Endodermal cell (in vitro differentiated cells): ENCODE measurements around the gene KRTAP29-1. TPM values are rescaled to one million over a fixed set of nuclear protein-coding genes. Genes with fewer than 3 reads are reported as not detected.
A peak's percentile ranks its signal among the peaks of the same experiment; 100 is the strongest.

Source experiments
- DNase-seq: peaks from one replicate; pipeline ENCODE4 v3.0.0-alpha.2; 2017
- H3K27ac ChIP-seq: 2 replicates; pipeline ENCODE4 v1.5.1; 2013; ENCODE audit warnings: mild to moderate bottlenecking, low read depth, low read length, moderate library complexity
- H3K27me3 ChIP-seq: 2 replicates; pipeline ENCODE4 v1.6.1; 2013; ENCODE audit warnings: mild to moderate bottlenecking, low read length, moderate library complexity; ENCODE audit not compliant: insufficient read depth, control insufficient read depth, poor library complexity, severe bottlenecking
- H3K36me3 ChIP-seq: 2 replicates; pipeline ENCODE4 v1.7.0; 2013; ENCODE audit warnings: mild to moderate bottlenecking, low read length, moderate library complexity; ENCODE audit not compliant: control insufficient read depth, insufficient read depth
- H3K4me1 ChIP-seq: one replicate; pipeline ENCODE4 v1.7.0; 2013; ENCODE audit warnings: low read length; ENCODE audit not compliant: control insufficient read depth, insufficient read depth
- H3K4me3 ChIP-seq: 2 replicates; pipeline ENCODE4 v1.5.1; 2013; ENCODE audit warnings: mild to moderate bottlenecking, low read length, moderate library complexity
- H3K9ac ChIP-seq: 2 replicates; pipeline ENCODE4 v1.6.1; 2013; ENCODE audit warnings: mild to moderate bottlenecking, low read length, moderate library complexity; ENCODE audit not compliant: poor library complexity, severe bottlenecking; ENCODE audit errors: extremely low read depth
- H3K9me3 ChIP-seq: 2 replicates; pipeline ENCODE4 v1.6.1; 2013; ENCODE audit warnings: mild to moderate bottlenecking, low read length, moderate library complexity; ENCODE audit not compliant: control insufficient read depth
- H3K27ac Mint-ChIP-seq: 2 replicates; pipeline ENCODE4 v1.8.0; 2020; ENCODE audit warnings: mixed read lengths
- H3K27me3 Mint-ChIP-seq: 2 replicates; pipeline ENCODE4 v1.8.0; 2021; ENCODE audit warnings: mild to moderate bottlenecking, mixed read lengths; ENCODE audit not compliant: insufficient read depth
- H3K36me3 Mint-ChIP-seq: 2 replicates; pipeline ENCODE4 v1.8.0; 2020; ENCODE audit warnings: low read depth, mixed read lengths
- H3K4me1 Mint-ChIP-seq: 2 replicates; pipeline ENCODE4 v1.8.0; 2020; ENCODE audit warnings: mixed read lengths
- H3K4me3 Mint-ChIP-seq: 2 replicates; pipeline ENCODE4 v1.8.0; 2020; ENCODE audit warnings: mild to moderate bottlenecking, moderate library complexity, mixed read lengths
- H3K9me3 Mint-ChIP-seq: 2 replicates; pipeline ENCODE4 v1.8.0; 2020; ENCODE audit warnings: mild to moderate bottlenecking, mixed read lengths
- WGBS, 2 experiments: methylation state at CpG; one replicate each; pipeline versions ENCODE4 v1.1.5 to v1.1.7; 2013; ENCODE audit warnings: missing lambda C conversion rate in 2 of 2, mixed read lengths in 1 of 2; ENCODE audit not compliant: insufficient coverage in 1 of 2, insufficient read length in 1 of 2; 5-methylcytosine and 5-hydroxymethylcytosine counted together
- total RNA-seq, 2 donors: library from RNA; stranded (reverse); fragmentation: NEBNext Ultra II Directional in 1 of 2; extraction: Animal tissue kit (Norgen Biotek cat#: 25700) in 1 of 2; gene quantifications; 2 replicates in 1 of 2; 3 replicates in 1 of 2; pipeline ENCODE4 v1.2.1, GENCODE V29; 2021
- TF ChIP-seq, protein P1 (sequence below): fragments of 200-600 bp; sonication (generic); conservative IDR thresholded peaks from 2 replicates; pipeline ENCODE4 v1.5.0; 2021; ENCODE audit warnings: antibody characterized with exemption, mild to moderate bottlenecking

The KRTAP29-1 gene
- total RNA-seq, 2 donors from 2014 or later: not detected

DNA sequence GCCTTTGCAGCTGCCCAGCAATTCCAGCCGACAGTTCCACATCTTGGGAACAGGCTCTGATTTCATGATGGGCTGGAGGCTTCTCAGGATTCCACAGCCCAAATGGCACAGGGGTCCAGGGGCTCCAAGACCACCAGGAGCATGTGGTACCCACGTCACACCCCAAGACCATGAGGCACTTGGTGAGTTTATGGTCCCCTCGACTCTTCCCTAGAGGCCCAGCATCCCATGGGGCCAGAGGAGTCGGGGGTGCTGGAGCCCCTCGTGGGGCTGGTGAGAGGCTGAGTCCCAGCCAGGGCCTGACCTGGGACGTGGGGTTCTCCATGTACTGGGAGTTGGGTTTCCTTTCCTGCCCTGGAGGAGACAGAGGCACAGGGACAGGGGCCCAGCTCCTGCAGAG is 23.0 kb upstream of the KRTAP29-1 start:
- no peaks in the 10 kb centered on the region for H3K36me3 Mint-ChIP-seq
- no peak for DNase-seq
- H3K4me1 ChIP-seq: no peaks in the 10 kb centered on the region
- no peak overlapping the region for H3K9ac ChIP-seq
- H3K4me1 Mint-ChIP-seq: no peaks in the 10 kb centered on the region
- H3K36me3 ChIP-seq: no peaks in the 10 kb centered on the region
- H3K27me3 ChIP-seq: no peaks in the 10 kb centered on the region
- no peaks in the 10 kb centered on the region for H3K9me3 Mint-ChIP-seq
- H3K9me3 ChIP-seq: no peaks in the 10 kb centered on the region
- H3K27me3 Mint-ChIP-seq: peaks cover 1% of the 10 kb centered on the region
- TF ChIP-seq, protein P1, sequence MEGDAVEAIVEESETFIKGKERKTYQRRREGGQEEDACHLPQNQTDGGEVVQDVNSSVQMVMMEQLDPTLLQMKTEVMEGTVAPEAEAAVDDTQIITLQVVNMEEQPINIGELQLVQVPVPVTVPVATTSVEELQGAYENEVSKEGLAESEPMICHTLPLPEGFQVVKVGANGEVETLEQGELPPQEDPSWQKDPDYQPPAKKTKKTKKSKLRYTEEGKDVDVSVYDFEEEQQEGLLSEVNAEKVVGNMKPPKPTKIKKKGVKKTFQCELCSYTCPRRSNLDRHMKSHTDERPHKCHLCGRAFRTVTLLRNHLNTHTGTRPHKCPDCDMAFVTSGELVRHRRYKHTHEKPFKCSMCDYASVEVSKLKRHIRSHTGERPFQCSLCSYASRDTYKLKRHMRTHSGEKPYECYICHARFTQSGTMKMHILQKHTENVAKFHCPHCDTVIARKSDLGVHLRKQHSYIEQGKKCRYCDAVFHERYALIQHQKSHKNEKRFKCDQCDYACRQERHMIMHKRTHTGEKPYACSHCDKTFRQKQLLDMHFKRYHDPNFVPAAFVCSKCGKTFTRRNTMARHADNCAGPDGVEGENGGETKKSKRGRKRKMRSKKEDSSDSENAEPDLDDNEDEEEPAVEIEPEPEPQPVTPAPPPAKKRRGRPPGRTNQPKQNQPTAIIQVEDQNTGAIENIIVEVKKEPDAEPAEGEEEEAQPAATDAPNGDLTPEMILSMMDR: no peak
- no peak overlapping the region for H3K4me3 Mint-ChIP-seq
- H3K4me3 ChIP-seq: no peak overlapping the region
- no peak overlapping the region for H3K27ac ChIP-seq
- 90 to 95% methylated on average over 6 of the region's 6 CpGs for WGBS, 2 experiments
- no peak overlapping the region for H3K27ac Mint-ChIP-seq

GRCh38 chr17:41325126-41325525 is 22.5 kb upstream of the KRTAP29-1 start:
- Mint-ChIP-seq H3K4me1 (no peaks in the 10 kb centered on the region), H3K9me3 (peaks cover 2% of the 10 kb centered on the region), H3K27ac (no peak overlapping the region), H3K4me3 (no peak overlapping the region), H3K27me3 (peaks cover 3% of the 10 kb centered on the region), H3K36me3 (no peaks in the 10 kb centered on the region)
- H3K4me1 ChIP-seq: no peaks in the 10 kb centered on the region
- H3K4me3 ChIP-seq: no peak overlapping the region
- H3K9me3 ChIP-seq: peaks cover under 1% of the 10 kb centered on the region
- DNase-seq: no peak
- WGBS, 2 experiments: 90 to 92% methylated on average over 2 to 10 of the region's 10 CpGs
- TF ChIP-seq, protein P1: no peak
- no peaks in the 10 kb centered on the region for H3K36me3 ChIP-seq
- H3K27ac ChIP-seq: no peak overlapping the region
- H3K27me3 ChIP-seq: no peaks in the 10 kb centered on the region
- no peak overlapping the region for H3K9ac ChIP-seq

- Mint-ChIP-seq H3K36me3 (no peaks in the 10 kb centered on the region), H3K9me3 (peaks cover 9% of the 10 kb centered on the region), H3K27me3 (peaks cover 7% of the 10 kb centered on the region), H3K4me1 (no peaks in the 10 kb centered on the region), H3K27ac (no peak overlapping the region), H3K4me3 (no peak overlapping the region)
- H3K36me3 ChIP-seq: no peaks in the 10 kb centered on the region
- H3K27ac ChIP-seq: no peak overlapping the region
- no peaks in the 10 kb centered on the region for H3K27me3 ChIP-seq
- peak; percentile 89 for DNase-seq
- 70 to 85% methylated on average over 5 to 16 of the region's 16 CpGs for WGBS, 2 experiments
- H3K9me3 ChIP-seq: peaks cover 7% of the 10 kb centered on the region
- TF ChIP-seq, protein P1: peak; percentile 73
- H3K4me3 ChIP-seq: no peak overlapping the region
- no peak overlapping the region for H3K9ac ChIP-seq
- H3K4me1 ChIP-seq: no peaks in the 10 kb centered on the region
These were observed 21.8 kb upstream of the KRTAP29-1 start for GRCh38 chr17:41324180-41325075.
